Breast epithelium (tissue), 3 donors: Measurements from ENCODE around the gene KCNMB2.

ENCODE experiments used
- POLR2A ChIP-seq: fragments of 450-650 bp; IDR thresholded peaks from one replicate; pipeline ENCODE4 v1.6.1; 2016; ENCODE audit warnings: antibody characterized with exemption, mild to moderate bottlenecking, moderate library complexity
- TF ChIP-seq, protein P1 (sequence below), 3 donors: fragments of 450-650 bp; IDR thresholded peaks; one replicate each; pipeline ENCODE4 v1.5.1; 2016 to 2017; ENCODE audit warnings: antibody characterized with exemption in 3 of 3, mild to moderate bottlenecking in 3 of 3, moderate library complexity in 3 of 3

DNA sequence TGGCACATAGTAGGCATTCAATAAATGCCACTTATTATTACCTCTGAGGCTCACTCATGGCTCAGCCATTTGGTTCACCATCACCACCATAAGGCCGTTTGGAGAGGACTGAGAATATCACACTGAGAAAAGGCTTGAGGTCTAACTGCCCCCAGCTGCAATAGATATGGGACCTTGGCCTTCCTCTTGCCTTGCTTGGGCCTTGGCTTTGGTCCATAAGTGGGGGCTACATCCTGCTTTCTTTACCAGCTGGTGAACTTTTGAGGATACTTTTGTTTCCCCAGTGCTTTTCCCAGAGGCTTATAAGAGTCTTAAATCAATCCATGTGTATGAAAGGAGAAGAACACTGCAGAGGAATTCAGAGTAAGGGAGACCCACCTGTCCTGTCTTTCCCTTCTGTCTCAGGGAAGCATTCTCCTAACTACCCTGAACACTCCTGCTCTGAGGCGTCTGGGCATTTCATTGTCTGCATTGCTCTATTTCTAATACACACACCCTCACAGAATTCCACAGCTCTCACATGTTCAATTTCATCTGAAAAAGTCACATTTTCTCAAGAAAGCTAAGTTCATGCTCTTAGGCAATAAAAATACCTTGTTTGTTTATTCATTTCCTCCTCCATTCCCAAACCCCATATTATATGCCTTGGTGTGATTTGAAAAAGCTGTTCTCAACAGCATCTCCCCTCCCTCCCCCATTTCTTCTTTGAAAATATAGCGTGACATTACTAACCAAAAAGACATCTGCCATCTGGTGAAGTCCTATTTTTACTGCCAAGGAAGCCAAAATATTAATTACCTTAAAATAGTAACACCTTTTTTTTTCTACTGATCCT is 22.5 kb upstream of the KCNMB2 start:
- TF ChIP-seq POLR2A: no peak
- TF ChIP-seq, protein P1, sequence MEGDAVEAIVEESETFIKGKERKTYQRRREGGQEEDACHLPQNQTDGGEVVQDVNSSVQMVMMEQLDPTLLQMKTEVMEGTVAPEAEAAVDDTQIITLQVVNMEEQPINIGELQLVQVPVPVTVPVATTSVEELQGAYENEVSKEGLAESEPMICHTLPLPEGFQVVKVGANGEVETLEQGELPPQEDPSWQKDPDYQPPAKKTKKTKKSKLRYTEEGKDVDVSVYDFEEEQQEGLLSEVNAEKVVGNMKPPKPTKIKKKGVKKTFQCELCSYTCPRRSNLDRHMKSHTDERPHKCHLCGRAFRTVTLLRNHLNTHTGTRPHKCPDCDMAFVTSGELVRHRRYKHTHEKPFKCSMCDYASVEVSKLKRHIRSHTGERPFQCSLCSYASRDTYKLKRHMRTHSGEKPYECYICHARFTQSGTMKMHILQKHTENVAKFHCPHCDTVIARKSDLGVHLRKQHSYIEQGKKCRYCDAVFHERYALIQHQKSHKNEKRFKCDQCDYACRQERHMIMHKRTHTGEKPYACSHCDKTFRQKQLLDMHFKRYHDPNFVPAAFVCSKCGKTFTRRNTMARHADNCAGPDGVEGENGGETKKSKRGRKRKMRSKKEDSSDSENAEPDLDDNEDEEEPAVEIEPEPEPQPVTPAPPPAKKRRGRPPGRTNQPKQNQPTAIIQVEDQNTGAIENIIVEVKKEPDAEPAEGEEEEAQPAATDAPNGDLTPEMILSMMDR (IDR thresholded peaks at IDR 0.05): no peak
